GM12864 (cell line): Measurements from ENCODE around the gene PIEZO2.

Experiments
- DNase-seq: peaks from one replicate; pipeline ENCODE4 v3.0.0-alpha.2; 2011; ENCODE audit warnings: low read depth
- H3K4me3 ChIP-seq: 2 replicates; pipeline ENCODE4 v1.5.1; 2011; ENCODE audit warnings: mild to moderate bottlenecking, low read depth, low read length, control low read depth
- TF ChIP-seq, protein P1 (sequence below): IDR thresholded peaks from 2 replicates; pipeline ENCODE4 v1.5.1; 2011; ENCODE audit warnings: low read depth, mild to moderate bottlenecking, moderate library complexity, low read length, control low read depth, inconsistent platforms; ENCODE audit errors: missing control alignments

PIEZO2 gene

DNA sequence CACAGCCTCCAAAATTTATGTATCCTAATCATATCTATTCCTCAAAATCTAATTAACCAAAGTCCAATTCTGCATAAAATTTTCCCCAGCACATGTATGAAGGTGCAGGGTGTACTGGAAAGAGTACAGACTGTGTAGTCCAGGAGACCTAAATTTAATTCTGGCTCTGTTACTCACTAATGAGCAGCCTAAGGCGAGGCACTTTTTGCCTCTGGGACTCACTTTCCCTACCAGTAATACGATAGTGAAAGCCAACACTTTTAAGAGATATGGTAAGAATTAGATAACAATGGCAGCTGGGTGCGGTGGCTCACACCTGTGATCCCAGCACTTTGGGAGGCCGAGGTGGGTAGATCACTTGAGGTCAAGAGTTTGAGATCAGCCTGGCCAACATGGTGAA is 177.7 kb downstream of the PIEZO2 start:
- no peak overlapping the region for H3K4me3 ChIP-seq
- TF ChIP-seq, protein P1, sequence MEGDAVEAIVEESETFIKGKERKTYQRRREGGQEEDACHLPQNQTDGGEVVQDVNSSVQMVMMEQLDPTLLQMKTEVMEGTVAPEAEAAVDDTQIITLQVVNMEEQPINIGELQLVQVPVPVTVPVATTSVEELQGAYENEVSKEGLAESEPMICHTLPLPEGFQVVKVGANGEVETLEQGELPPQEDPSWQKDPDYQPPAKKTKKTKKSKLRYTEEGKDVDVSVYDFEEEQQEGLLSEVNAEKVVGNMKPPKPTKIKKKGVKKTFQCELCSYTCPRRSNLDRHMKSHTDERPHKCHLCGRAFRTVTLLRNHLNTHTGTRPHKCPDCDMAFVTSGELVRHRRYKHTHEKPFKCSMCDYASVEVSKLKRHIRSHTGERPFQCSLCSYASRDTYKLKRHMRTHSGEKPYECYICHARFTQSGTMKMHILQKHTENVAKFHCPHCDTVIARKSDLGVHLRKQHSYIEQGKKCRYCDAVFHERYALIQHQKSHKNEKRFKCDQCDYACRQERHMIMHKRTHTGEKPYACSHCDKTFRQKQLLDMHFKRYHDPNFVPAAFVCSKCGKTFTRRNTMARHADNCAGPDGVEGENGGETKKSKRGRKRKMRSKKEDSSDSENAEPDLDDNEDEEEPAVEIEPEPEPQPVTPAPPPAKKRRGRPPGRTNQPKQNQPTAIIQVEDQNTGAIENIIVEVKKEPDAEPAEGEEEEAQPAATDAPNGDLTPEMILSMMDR: no peak
- DNase-seq: no peak

DNA sequence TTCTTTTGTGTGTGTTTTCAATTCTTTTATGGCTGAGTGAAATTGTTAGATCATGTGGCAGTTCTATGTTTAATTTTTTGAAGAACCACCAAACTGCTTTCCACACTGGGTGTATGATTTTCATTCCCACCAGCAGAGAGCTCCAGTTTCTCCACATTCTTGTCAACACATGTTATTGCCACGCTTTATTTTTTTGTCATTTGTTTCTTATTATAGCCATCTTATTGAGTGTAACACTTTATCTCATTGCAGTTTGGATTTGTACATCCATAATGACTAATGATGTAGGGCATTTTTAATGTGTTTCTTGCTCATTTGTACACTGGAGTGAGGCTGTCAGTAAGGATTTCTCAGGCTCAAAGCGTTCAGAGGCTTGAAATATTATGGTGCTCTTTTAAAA is 184.2 kb downstream of the PIEZO2 start:
- H3K4me3 ChIP-seq: no peak overlapping the region
- TF ChIP-seq, protein P1: no peak
- DNase-seq: no peak

DNA sequence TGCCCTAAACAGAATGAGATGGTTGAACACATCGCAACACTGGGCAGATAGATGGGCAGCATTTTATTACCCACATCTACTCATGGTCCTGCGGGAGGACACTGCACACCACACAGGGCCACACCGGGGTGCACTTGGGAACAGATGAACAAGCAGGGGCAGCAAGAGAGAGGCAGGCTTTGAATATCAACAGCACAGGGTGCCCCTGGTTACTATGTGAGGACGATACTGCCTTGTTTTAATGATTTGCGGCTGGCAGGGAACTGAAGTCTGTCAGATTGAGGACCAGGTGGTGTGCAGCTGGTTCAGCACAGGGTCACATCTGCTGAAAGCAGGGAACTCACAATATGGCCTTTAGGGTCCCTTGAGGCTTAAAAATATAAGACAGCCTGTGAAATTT is 195.7 kb downstream of the PIEZO2 start:
- TF ChIP-seq, protein P1: no peak
- DNase-seq: peak; percentile 74
- no peak overlapping the region for H3K4me3 ChIP-seq

DNA sequence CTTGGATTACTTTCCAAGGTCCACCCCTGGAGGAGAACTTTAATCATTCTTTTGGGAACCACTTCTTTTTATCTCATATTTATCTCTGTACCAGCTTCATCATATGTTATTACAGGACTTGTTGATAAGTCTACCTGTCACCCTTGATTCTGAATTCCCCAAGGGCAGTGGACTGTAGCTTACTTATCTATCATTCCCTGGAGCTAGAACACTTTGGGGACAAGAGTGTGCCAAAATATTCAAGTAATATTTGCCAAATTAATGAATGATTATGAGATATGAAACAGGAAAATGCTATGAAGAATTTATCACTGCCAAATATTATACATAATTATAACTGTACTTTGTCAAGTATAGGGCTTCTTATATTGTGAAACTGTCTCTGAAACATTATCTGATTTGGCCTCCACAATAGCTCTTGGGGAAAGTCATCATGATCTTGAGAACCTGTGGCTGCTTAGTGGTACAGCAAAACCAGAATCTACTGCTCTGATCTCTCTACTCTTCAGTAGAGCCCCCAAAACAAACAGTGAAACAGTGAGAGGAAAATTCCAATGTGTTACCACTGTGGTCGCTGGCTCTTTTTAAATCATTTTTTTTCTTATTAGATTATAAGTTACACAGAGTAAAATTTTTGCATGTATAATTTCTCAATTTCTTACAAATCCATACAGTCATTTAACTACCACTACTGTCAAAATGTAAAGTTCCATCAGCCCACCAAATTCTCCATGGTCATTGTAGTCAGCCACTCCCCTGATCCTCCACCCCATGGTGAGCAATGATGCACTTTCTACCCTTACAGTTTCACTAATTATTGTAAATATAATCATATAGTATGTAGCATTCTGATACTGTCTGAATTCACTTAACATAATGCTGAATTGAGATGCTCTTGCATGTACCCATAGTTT is 197.5 kb downstream of the PIEZO2 start:
- peak; percentile 45 for DNase-seq
- TF ChIP-seq, protein P1: no peak
- no peak overlapping the region for H3K4me3 ChIP-seq

DNA sequence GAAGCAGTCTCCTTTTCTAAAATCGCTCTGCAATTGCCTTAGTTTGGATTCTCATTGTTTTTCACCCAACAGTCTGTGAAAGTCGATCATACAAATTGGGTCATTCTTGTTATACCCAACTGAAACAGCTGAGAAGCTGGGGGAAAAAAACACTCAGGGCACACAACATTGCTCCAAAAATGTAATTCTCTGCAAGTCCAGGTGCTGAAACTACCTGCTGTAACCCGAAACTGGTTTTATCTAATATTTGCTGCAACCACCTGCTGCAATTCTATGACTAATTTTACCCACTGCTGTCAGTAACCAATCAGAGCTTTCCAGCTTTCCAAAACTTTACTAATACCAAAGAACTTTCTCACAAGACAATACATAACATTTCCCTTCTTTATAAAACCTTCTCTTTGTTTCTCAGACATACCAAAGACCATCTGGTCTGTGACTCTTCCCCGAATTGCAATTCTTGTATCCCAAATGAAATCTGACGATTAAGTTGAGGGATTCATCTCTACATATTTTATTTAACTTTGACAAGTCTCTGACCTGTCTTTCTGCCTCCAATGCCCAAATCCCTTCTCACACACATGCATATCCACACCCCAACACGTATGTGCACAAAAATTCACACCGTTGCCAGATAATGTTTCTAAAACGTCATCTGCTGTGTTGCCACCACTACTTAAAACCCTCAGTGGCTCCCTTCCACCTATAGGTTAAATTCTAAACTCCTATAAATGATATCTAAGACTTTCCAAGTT is 198.3 kb downstream of the PIEZO2 start:
- H3K4me3 ChIP-seq: peak overlapping the region; percentile 11; the same call in 1 of the 2 replicates
- TF ChIP-seq, protein P1: no peak
- peak; percentile 88 for DNase-seq

DNA sequence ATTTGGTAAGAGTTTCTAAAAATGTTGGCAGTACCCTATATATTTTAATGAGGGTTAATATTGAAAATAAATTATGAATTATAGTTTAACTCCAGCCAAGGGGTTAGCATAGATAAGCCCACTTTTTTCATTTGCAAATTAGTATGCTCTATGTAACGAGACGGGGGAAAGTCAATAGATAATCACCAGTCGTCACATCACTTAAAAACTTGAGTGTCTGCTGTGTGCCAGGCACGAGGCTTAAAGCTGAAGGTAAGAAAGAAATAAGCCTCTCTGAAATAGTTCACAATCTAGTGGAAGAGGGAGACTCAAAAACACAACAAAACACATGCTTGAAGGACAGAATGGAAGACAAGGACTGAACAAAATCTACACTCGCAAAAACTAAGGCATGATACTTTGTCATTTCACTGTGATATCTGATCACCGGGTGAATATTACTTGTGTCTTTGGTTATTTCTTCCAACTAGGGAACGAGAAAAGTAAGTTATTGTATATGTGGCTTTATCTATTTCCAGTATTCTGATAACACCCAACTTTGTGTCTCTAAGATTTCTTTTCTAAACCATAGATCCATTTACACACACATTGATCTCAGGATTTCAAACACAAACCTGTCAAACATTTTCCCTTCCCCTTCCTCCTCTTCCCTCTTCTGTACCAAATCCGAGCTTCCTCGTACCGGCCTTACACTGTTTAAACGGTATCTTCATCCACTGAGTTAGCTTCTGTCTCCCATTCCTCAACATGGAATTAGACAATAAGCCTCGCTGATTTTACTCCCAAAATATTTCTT is 199.1 kb downstream of the PIEZO2 start:
- TF ChIP-seq, protein P1: no peak
- peak overlapping the region; percentile 11 for H3K4me3 ChIP-seq
- no peak for DNase-seq
